ENCODE data around the gene ATP10B.

GRCh38 chr5:160534125-160534524 is 317.9 kb downstream of the ATP10B start:
- TF ChIP-seq POLR2AphosphoS5 (IDR thresholded peaks at IDR 0.05; ENCODE audit: insufficient read depth in 1 of 2, low read depth in 1 of 2) (no peak), CTCF (IDR thresholded peaks at IDR 0.05) (no peak), POLR2A (IDR thresholded peaks at IDR 0.05) (no peak)

All from vagina (tissue), 2 donors.